Activated naive CD8-positive, alpha-beta T cell treated with anti-CD3 and anti-CD28 coated beads for 36 hours (primary cell): ENCODE measurements around the gene FRS3. TPM values are rescaled to one million over a fixed set of nuclear protein-coding genes. Genes with fewer than 3 reads are reported as not detected.

Source experiments
- DNase-seq: peaks from one replicate; pipeline ENCODE4 v3.0.0; 2021
- H3K27ac Mint-ChIP-seq: one replicate; pipeline ENCODE4 v1.8.0; 2022; ENCODE audit warnings: mild to moderate bottlenecking, moderate library complexity, mixed read lengths
- H3K27me3 Mint-ChIP-seq: one replicate; pipeline ENCODE4 v1.8.0; 2022; ENCODE audit warnings: mild to moderate bottlenecking, mixed read lengths
- H3K36me3 Mint-ChIP-seq: one replicate; pipeline ENCODE4 v1.8.0; 2021; ENCODE audit warnings: mild to moderate bottlenecking, mixed read lengths
- H3K4me1 Mint-ChIP-seq: one replicate; pipeline ENCODE4 v1.8.0; 2021; ENCODE audit warnings: mixed read lengths
- H3K4me3 Mint-ChIP-seq: one replicate; pipeline ENCODE4 v1.8.0; 2022; ENCODE audit warnings: mild to moderate bottlenecking, moderate library complexity, mixed read lengths
- H3K9me3 Mint-ChIP-seq: one replicate; pipeline ENCODE4 v1.8.0; 2022; ENCODE audit warnings: mixed read lengths
- total RNA-seq, 2 experiments: library from RNA; stranded (reverse); gene quantifications; one replicate each; pipeline ENCODE4 v1.2.3, GENCODE V29; 2021

FRS3 gene
- total RNA-seq, 2 experiments from 2014 or later, result 3.1 to 5.2 TPM

DNA sequence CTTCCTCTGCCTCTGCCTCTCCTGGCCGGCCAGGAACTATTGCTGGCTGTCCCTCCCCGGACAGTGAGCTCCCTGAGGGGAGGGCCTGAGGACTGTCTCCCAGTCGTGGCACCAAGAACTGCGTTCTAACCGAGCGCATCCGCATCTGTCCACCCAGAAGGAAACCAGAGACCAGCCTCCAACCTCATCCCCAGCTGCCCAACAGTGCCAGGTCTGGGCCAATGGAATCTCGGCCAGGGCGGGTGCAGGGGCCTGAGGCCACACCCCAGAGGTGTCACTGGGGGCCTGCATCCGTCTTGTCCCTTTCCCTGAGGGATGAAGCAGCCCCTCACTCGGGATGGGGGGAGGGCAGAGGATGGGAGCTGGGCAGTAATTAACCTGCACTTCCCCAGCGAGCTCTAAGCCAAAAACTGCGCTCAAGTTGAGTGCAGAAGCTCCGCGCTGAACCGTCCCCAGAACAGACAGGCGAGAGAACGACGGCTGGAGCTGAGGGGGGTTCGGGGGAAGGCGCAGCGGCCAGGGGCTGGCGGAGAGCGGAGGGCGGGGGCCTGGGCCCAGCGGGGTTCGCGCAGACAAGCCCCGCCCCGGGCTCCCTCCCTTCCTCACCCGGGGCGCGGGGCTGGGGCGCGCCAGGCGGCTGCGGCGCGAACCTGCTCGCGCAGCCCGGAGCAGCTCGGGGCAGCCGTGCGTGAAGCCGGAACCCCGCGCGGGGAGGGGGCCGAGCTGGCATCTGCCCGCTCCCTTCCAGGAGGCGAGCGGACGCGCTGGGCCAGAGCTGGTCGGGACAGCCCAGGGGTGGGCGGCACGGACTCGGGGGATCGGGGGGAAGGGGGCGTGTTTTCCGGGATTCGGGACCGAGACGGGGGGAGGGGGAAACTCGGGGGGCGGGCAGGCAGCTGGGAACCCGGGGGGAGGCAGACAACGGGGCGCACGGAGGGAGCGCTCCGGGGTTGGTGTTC, 45.7 kb downstream of the FRS3 start:
- no peaks in the 10 kb centered on the region for H3K27me3 Mint-ChIP-seq
- no peaks in the 10 kb centered on the region for H3K36me3 Mint-ChIP-seq
- peak; percentile 79 for DNase-seq
- peaks cover 23% of the 10 kb centered on the region for H3K4me1 Mint-ChIP-seq
- no peaks in the 10 kb centered on the region for H3K9me3 Mint-ChIP-seq
- peak overlapping the region; percentile 86 for H3K27ac Mint-ChIP-seq
- H3K4me3 Mint-ChIP-seq, result peak overlapping the region; percentile 79

DNA sequence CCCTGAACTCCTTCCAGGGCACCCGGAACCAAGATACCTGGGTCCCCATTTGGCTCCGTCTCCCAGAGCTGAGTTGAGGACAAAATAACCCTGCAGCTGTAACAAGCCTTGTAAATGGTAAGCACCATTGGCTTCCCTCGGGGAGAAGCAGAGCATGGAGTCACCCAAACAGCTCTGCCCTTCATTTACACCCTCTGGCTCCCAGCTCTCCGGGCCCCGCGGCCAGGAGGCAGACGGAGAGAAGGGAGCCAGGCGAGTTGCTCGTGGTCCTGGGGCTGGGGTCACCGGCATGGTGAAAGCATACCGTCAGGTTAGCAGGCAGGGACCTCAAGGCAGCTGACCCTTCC, 46.4 kb downstream of the FRS3 start:
- Mint-ChIP-seq H3K36me3 (no peaks in the 10 kb centered on the region), H3K4me3 (peak overlapping the region; percentile 79), H3K27ac (peak overlapping the region; percentile 86), H3K9me3 (no peaks in the 10 kb centered on the region), H3K27me3 (no peaks in the 10 kb centered on the region), H3K4me1 (peaks cover 26% of the 10 kb centered on the region)
- peak; percentile 10 for DNase-seq

- Mint-ChIP-seq H3K4me3 (peak overlapping the region; percentile 79), H3K9me3 (no peaks in the 10 kb centered on the region), H3K36me3 (no peaks in the 10 kb centered on the region), H3K4me1 (peaks cover 26% of the 10 kb centered on the region), H3K27me3 (no peaks in the 10 kb centered on the region), H3K27ac (peak overlapping the region; percentile 86)
- DNase-seq, result peak; percentile 74
These were observed 46.9 kb downstream of the FRS3 start for GRCh38 chr6:41732591-41733359.

GRCh38 chr6:41732149-41732548, 47.6 kb downstream of the FRS3 start:
- peak overlapping the region; percentile 49 for H3K27ac Mint-ChIP-seq
- H3K36me3 Mint-ChIP-seq, result no peaks in the 10 kb centered on the region
- H3K4me1 Mint-ChIP-seq, result peaks cover 28% of the 10 kb centered on the region
- peak overlapping the region; percentile 2 for H3K4me3 Mint-ChIP-seq
- no peaks in the 10 kb centered on the region for H3K9me3 Mint-ChIP-seq
- no peaks in the 10 kb centered on the region for H3K27me3 Mint-ChIP-seq
- DNase-seq, result no peak

- no peaks in the 10 kb centered on the region for H3K36me3 Mint-ChIP-seq
- H3K9me3 Mint-ChIP-seq, result no peaks in the 10 kb centered on the region
- H3K4me1 Mint-ChIP-seq, result peaks cover 32% of the 10 kb centered on the region
- no peaks in the 10 kb centered on the region for H3K27me3 Mint-ChIP-seq
- no peak overlapping the region for H3K4me3 Mint-ChIP-seq
- DNase-seq, result no peak
- H3K27ac Mint-ChIP-seq, result no peak overlapping the region
These were observed 48.1 kb downstream of the FRS3 start for GRCh38 chr6:41731561-41732086.

DNA sequence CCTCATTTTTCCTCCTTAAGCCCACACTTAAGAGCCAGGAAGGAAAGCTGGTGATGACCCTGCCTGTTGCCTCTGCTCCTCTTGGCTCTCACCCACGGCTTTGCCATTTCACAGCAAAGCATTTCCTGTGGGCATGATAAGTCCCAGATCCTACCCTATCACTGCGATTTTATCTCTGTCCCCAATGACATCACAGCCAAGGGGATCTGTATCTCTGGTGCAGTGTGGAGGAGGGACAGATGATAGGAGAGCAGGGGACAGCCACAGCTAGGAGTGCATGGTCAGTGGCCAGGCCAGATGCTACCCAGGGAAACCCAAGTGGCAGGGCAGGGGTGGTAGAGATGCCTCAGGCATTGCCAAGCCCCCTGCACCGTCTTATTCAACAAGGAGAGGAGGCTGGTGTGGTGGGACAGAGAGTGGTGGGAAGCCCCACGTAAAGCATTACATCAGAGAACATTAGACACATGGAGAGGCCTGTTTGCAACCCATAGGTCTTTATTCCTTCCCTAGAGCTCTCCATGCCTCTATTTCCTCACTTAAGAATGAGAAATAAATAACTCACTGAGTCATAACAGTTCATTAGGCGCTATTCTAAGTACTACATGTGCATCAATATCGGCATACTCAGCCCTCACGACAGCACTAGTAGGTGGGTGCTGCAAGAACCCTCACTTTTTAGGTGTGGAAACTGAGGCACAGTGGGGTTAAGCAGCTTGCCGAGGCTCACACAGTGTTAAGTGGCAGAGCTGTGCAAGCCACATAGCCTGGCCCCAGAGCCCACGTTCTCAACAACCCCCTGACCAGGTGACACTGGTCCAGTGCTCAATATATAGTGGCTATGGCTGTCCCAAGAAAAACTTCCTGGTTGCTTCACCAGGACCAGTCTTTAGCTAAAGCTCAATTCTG, 48.9 kb downstream of the FRS3 start:
- DNase-seq, result no peak
- no peak overlapping the region for H3K27ac Mint-ChIP-seq
- H3K9me3 Mint-ChIP-seq, result no peaks in the 10 kb centered on the region
- no peaks in the 10 kb centered on the region for H3K27me3 Mint-ChIP-seq
- H3K4me3 Mint-ChIP-seq, result no peak overlapping the region
- H3K36me3 Mint-ChIP-seq, result no peaks in the 10 kb centered on the region
- H3K4me1 Mint-ChIP-seq, result peaks cover 31% of the 10 kb centered on the region

DNA sequence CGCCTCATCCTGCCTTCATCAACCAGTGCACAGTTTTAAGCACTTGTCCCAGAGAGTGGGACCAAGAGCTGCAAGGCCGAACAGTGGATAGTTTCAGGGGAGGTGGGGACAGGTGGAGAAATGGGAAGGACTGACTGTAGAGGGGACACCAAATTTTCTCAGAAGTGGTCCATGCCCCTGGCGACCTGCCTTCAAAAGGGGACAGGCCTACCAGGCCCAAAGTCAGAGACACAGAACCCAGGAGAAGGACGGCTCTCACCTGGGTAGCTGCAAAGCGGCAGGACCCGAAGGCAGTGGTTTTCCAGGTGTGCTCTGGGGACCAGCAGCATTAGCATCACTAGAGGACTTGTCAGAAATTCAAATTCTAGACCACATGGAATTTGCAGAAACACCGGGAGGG, 50.1 kb downstream of the FRS3 start:
- Mint-ChIP-seq H3K36me3 (no peaks in the 10 kb centered on the region), H3K4me1 (peaks cover 30% of the 10 kb centered on the region), H3K27me3 (no peaks in the 10 kb centered on the region), H3K9me3 (no peaks in the 10 kb centered on the region), H3K4me3 (no peak overlapping the region), H3K27ac (no peak overlapping the region)
- no peak for DNase-seq

GRCh38 chr6:41728954-41729353, 50.7 kb downstream of the FRS3 start:
- DNase-seq, result no peak
- Mint-ChIP-seq H3K27ac (no peak overlapping the region), H3K9me3 (no peaks in the 10 kb centered on the region), H3K36me3 (no peaks in the 10 kb centered on the region), H3K4me1 (peaks cover 30% of the 10 kb centered on the region), H3K4me3 (no peak overlapping the region), H3K27me3 (no peaks in the 10 kb centered on the region)

- no peak overlapping the region for H3K27ac Mint-ChIP-seq
- H3K27me3 Mint-ChIP-seq, result no peaks in the 10 kb centered on the region
- no peak overlapping the region for H3K4me3 Mint-ChIP-seq
- H3K4me1 Mint-ChIP-seq, result peaks cover 29% of the 10 kb centered on the region
- no peak for DNase-seq
- H3K9me3 Mint-ChIP-seq, result no peaks in the 10 kb centered on the region
- H3K36me3 Mint-ChIP-seq, result no peaks in the 10 kb centered on the region
These were observed 51.4 kb downstream of the FRS3 start for GRCh38 chr6:41728073-41728936.

GRCh38 chr6:41727705-41728072, 52.0 kb downstream of the FRS3 start:
- Mint-ChIP-seq H3K36me3 (no peaks in the 10 kb centered on the region), H3K27me3 (no peaks in the 10 kb centered on the region), H3K9me3 (no peaks in the 10 kb centered on the region), H3K4me1 (peaks cover 25% of the 10 kb centered on the region), H3K4me3 (no peak overlapping the region), H3K27ac (no peak overlapping the region)
- no peak for DNase-seq

- Mint-ChIP-seq H3K27ac (no peak overlapping the region), H3K36me3 (no peaks in the 10 kb centered on the region), H3K9me3 (no peaks in the 10 kb centered on the region), H3K27me3 (no peaks in the 10 kb centered on the region), H3K4me1 (peaks cover 21% of the 10 kb centered on the region), H3K4me3 (no peak overlapping the region)
- no peak for DNase-seq
These were observed 52.8 kb downstream of the FRS3 start for GRCh38 chr6:41726876-41727275.

DNA sequence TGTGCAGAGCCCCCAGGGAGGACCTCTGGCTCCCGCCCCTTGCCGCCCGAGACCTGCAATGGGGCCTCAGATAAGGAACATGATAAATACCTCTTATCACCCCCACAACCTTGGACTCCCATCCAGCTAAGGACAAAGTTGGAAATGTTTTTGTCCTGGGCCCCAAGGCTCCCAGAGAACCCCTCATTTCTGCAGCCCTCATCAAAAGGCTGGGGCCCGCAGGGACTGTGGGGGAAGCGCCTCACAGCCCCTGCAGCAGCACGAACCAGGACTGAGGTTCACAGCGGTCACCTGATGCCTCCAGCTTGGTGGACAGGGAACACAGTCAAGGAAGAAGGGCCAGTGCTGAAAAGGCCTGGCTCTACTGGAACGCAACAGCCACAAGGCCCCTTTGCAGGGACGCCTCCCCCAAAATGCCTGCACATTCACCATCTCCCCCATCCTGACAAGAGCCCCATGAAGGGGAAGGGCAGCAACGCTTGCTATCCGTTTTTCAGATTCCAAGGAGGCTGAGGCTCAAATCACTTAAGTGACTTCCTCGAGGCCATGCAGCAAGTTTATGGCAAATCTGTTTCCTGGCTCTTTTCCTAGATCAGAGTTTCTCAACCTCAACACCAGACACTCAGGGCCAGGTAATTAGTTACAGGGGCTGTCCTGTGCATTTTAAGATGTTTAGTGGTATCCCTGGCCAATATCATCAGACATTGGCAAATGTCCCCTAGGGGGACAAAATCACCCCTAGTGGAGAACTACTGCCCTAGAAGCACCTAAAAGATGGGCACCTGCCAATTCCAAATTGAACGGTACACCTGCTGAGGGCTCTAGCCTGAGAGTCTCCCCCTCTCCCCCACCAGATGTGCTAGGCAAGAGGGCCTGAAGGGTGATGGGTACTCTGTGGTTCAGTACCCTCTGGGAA, 54.9 kb downstream of the FRS3 start:
- no peak for DNase-seq
- H3K36me3 Mint-ChIP-seq, result no peaks in the 10 kb centered on the region
- H3K27me3 Mint-ChIP-seq, result no peaks in the 10 kb centered on the region

DNA sequence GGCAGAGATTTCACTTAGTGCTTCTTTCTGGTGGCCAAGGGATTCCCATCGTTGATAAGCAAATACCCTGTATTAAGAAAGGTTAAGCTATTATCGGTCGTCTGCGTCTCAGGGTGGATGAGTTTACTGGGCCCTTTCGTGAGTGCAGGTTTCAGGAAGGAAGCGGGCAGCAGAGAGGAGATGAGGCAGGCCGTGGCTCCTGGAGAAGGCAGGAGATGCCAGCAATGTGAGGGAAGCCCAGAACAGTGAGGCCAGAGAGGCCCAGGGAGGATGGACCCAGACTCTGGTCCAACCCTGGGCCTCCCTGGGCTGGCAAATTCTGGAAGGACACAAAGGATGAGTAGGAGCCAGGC, 55.5 kb downstream of the FRS3 start:
- Mint-ChIP-seq H3K27ac (no peak overlapping the region), H3K27me3 (no peaks in the 10 kb centered on the region), H3K36me3 (no peaks in the 10 kb centered on the region), H3K4me3 (no peak overlapping the region), H3K4me1 (peaks cover 9% of the 10 kb centered on the region), H3K9me3 (no peaks in the 10 kb centered on the region)
- no peak for DNase-seq

More for the DNA sequence above, 54.9 kb downstream of the FRS3 start:
- no peak overlapping the region for H3K4me3 Mint-ChIP-seq
- no peak overlapping the region for H3K27ac Mint-ChIP-seq
- H3K4me1 Mint-ChIP-seq, result peaks cover 9% of the 10 kb centered on the region
- H3K9me3 Mint-ChIP-seq, result no peaks in the 10 kb centered on the region
